ENCODE data around the gene FMN2. TPM values are rescaled to one million over a fixed set of nuclear protein-coding genes. Genes with fewer than 3 reads are reported as not detected.
A peak's percentile ranks its signal among the peaks of the same experiment; 100 is the strongest.
"Not testable (repeated sequence)": the region's sequence is repeated elsewhere in the genome, so short reads cannot be mapped to it uniquely, and the experiment has no call there.

FMN2 gene
- total RNA-seq, 1 donor from 2014 or later, result 3.5 TPM

DNA sequence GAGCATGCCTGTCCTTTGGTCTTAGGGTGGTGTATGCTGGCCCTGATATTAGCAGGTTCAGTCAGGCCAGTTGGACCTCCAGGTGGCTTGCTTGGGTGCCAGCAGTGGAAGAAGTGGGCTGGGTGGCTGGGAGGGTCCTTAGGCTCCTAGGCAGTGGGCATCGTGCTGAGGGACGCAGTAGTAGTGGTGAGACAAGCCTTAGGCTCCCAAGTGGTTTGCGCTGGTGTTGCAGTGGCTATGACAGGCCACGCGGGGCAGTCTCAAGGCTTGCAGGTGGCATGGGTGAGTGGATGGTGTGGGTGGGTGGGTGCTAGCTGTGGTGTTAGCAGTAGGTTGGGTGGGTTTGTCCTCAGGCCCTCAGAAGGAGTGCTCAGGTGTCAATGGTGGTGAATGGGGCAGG lies 162.3 kb downstream of the FMN2 start:
- H3K9me3 Mint-ChIP-seq (ENCODE audit: low read depth), result peaks cover 26% of the 10 kb centered on the region
- H3K27me3 Mint-ChIP-seq (ENCODE audit: low read depth), result no peaks in the 10 kb centered on the region
- no peak for DNase-seq (ENCODE audit: low spot score)
- peaks cover 18% of the 10 kb centered on the region for H3K36me3 Mint-ChIP-seq (ENCODE audit: low read depth)
- H3K4me1 Mint-ChIP-seq (ENCODE audit: low read depth), result peaks cover 3% of the 10 kb centered on the region
- H3K4me3 Mint-ChIP-seq (ENCODE audit: unreplicated experiment), result no peak overlapping the region
- no peak overlapping the region for H3K27ac Mint-ChIP-seq (ENCODE audit: unreplicated experiment)
- TF ChIP-seq, protein P1, sequence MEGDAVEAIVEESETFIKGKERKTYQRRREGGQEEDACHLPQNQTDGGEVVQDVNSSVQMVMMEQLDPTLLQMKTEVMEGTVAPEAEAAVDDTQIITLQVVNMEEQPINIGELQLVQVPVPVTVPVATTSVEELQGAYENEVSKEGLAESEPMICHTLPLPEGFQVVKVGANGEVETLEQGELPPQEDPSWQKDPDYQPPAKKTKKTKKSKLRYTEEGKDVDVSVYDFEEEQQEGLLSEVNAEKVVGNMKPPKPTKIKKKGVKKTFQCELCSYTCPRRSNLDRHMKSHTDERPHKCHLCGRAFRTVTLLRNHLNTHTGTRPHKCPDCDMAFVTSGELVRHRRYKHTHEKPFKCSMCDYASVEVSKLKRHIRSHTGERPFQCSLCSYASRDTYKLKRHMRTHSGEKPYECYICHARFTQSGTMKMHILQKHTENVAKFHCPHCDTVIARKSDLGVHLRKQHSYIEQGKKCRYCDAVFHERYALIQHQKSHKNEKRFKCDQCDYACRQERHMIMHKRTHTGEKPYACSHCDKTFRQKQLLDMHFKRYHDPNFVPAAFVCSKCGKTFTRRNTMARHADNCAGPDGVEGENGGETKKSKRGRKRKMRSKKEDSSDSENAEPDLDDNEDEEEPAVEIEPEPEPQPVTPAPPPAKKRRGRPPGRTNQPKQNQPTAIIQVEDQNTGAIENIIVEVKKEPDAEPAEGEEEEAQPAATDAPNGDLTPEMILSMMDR (IDR thresholded peaks at IDR 0.05), result no peak

DNA sequence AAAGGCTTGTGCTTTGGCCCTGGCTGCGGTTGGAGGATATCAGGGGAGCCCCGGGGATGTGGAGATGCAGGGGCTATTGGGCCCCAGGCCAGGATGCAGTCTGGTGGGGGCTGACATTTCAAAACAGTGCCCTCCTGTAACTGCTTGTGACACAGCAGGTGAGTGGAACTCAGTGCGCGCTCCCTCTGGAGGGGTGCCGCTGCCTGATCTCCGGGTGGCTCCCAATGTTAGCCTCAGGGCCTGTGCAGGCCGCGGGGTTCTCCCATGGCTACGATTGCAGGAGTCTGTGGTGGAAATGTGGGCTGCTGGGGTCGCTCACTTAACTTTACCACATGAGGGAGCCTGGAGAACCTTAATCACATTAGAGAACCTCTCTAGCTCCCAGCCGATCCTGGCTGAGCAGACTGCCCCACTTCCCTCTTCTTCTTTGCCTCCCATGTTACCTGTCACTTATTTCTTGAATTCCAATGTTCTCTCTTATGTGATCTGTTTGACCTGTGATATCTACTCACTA lies 163.2 kb downstream of the FMN2 start:
- Mint-ChIP-seq H3K9me3 (ENCODE audit: low read depth) (peaks cover 22% of the 10 kb centered on the region), H3K27ac (ENCODE audit: unreplicated experiment) (no peak overlapping the region), H3K27me3 (ENCODE audit: low read depth) (no peaks in the 10 kb centered on the region), H3K4me1 (ENCODE audit: low read depth) (peaks cover 6% of the 10 kb centered on the region), H3K4me3 (ENCODE audit: unreplicated experiment) (no peak overlapping the region), H3K36me3 (ENCODE audit: low read depth) (peaks cover 10% of the 10 kb centered on the region)
- peak; percentile 72 for DNase-seq (ENCODE audit: low spot score)
- TF ChIP-seq, protein P1 (IDR thresholded peaks at IDR 0.05), result peak; percentile 21

DNA sequence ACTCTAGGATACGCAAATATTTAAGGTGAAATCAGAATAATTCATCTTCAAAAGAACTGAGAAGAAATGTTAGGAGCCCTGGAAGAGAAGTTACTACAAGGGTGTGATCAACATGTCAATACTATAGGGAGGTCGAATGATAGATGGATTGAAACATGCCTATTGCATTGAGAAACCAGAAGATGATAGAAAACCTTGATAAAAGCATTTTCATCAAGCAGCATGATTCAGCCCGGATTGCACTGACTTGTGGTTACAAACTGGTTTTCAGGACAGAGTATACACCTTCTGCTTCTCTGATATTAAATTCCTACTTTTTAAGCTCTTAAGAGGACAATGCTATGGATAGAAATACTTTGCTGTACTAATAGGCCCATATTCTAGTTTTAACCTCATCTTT lies 164.2 kb downstream of the FMN2 start:
- Mint-ChIP-seq H3K4me3 (ENCODE audit: unreplicated experiment) (no peak overlapping the region), H3K27me3 (ENCODE audit: low read depth) (no peaks in the 10 kb centered on the region), H3K27ac (ENCODE audit: unreplicated experiment) (no peak overlapping the region), H3K9me3 (ENCODE audit: low read depth) (peaks cover 21% of the 10 kb centered on the region), H3K4me1 (ENCODE audit: low read depth) (peaks cover 6% of the 10 kb centered on the region), H3K36me3 (ENCODE audit: low read depth) (peaks cover 10% of the 10 kb centered on the region)
- TF ChIP-seq, protein P1 (IDR thresholded peaks at IDR 0.05), result no peak
- no peak for DNase-seq (ENCODE audit: low spot score)

DNA sequence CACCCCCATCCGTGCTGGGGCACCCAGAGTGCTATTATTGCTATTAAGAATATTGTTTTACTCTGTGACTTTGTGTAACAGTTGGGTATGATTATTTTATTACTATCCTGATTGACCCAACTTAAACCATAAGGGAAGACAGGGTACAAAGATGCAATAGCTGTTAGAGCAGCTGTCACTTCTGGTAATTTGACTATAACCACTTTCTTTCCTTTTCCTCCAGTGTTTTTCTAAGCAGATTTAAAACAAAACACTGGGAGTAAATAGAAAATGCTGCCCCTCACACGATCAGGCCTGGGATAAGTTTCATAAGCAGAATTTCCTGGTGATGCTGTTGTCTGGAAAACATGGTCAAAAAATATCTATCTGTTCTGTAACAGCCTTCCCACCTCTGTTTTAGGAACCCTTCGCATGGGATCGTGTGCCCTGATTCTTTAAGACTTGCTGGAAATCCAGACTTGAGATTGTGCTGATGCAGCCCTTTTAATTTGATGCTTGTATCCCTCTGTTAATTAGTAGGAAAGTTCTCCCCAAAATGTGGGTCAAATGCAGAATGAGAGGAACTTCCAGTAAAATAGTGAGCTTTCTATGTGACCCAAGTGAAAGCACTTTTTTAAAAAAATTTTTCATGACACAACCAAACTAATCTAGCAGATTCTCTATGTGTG lies 165.3 kb downstream of the FMN2 start:
- H3K27me3 Mint-ChIP-seq (ENCODE audit: low read depth), result no peaks in the 10 kb centered on the region
- TF ChIP-seq, protein P1 (IDR thresholded peaks at IDR 0.05), result no peak
- H3K4me1 Mint-ChIP-seq (ENCODE audit: low read depth), result peaks cover 6% of the 10 kb centered on the region
- H3K36me3 Mint-ChIP-seq (ENCODE audit: low read depth), result peaks cover 10% of the 10 kb centered on the region
- H3K27ac Mint-ChIP-seq (ENCODE audit: unreplicated experiment), result no peak overlapping the region
- peaks cover 18% of the 10 kb centered on the region for H3K9me3 Mint-ChIP-seq (ENCODE audit: low read depth)
- no peak overlapping the region for H3K4me3 Mint-ChIP-seq (ENCODE audit: unreplicated experiment)
- no peak for DNase-seq (ENCODE audit: low spot score)

DNA sequence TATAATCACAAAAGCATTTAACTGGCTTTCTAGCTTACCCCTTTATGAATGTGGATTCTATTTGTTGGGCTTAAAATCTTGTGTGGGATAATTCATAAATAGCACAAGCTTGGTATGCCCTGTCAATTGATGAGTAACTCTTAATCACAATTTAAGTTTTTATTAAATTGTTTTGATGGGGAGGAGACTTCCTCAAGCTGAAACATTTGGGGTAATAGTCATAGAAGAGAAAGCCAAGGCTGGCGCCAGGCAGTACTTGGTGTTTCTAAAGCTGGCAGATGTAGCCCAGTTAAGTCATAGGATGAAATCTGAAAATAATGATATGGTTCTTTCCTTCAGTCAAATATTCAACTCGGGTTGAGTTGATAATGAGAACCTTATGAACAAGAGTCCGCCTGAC lies 167.2 kb downstream of the FMN2 start:
- Mint-ChIP-seq H3K4me1 (ENCODE audit: low read depth) (peaks cover 10% of the 10 kb centered on the region), H3K27ac (ENCODE audit: unreplicated experiment) (no peak overlapping the region), H3K9me3 (ENCODE audit: low read depth) (peaks cover 14% of the 10 kb centered on the region), H3K4me3 (ENCODE audit: unreplicated experiment) (no peak overlapping the region), H3K27me3 (ENCODE audit: low read depth) (no peaks in the 10 kb centered on the region), H3K36me3 (ENCODE audit: low read depth) (peaks cover 2% of the 10 kb centered on the region)
- TF ChIP-seq, protein P1 (IDR thresholded peaks at IDR 0.05), result no peak
- no peak for DNase-seq (ENCODE audit: low spot score)

DNA sequence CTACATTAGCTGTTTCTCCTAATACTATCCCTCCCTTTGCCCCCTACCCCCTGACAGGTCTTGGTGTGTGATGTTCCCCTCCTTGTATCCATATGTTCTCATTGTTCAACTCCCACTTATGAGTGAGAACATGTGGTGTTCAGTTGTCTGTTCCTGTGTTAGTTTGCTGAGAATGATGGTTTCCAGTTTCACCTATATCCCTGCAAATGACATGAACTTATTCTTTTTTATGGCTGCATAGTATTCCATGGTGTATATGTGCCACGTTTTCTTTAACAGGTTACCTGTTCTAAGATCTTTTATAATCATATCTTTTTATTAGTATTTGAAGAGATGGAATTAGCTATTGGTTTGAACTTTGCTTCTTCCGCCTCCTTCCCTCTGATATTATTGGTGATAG lies 172.8 kb downstream of the FMN2 start:
- not testable (repeated sequence) for H3K36me3 Mint-ChIP-seq (ENCODE audit: low read depth); H3K4me3 Mint-ChIP-seq (ENCODE audit: unreplicated experiment); H3K27me3 Mint-ChIP-seq (ENCODE audit: low read depth); DNase-seq (ENCODE audit: low spot score); H3K27ac Mint-ChIP-seq (ENCODE audit: unreplicated experiment); H3K4me1 Mint-ChIP-seq (ENCODE audit: low read depth)
- H3K9me3 Mint-ChIP-seq (ENCODE audit: low read depth), result peaks cover 23% of the 10 kb centered on the region
